OCI-LY1 (cell line): ENCODE results near the gene TEAD1.
A peak's percentile ranks its signal among the peaks of the same experiment; 100 is the strongest.

Experiments
- CTCF ChIP-seq: fragments of 200-600 bp; sonication (generic), shearing (Covaris generic); IDR thresholded peaks from 2 replicates; pipeline ENCODE4 v1.5.1; 2017; ENCODE audit warnings: mild to moderate bottlenecking, antibody characterized with exemption, low read length, moderate library complexity, mixed read lengths
- EZH2 ChIP-seq: fragments of 200-600 bp; sonication (generic), shearing (Covaris generic); IDR thresholded peaks from 2 replicates; pipeline ENCODE4 v1.8.0; 2017; ENCODE audit warnings: borderline replicate concordance, mixed run types, mild to moderate bottlenecking, antibody characterized with exemption, low read length, moderate library complexity, mixed read lengths

- TF ChIP-seq CTCF (peak; percentile 71), EZH2 (no peak)
Observed at GRCh38 chr11:12893787-12894672, 219.8 kb downstream of the TEAD1 start.
